Measurements from ENCODE around the gene AREL1.

AREL1 gene

DNA sequence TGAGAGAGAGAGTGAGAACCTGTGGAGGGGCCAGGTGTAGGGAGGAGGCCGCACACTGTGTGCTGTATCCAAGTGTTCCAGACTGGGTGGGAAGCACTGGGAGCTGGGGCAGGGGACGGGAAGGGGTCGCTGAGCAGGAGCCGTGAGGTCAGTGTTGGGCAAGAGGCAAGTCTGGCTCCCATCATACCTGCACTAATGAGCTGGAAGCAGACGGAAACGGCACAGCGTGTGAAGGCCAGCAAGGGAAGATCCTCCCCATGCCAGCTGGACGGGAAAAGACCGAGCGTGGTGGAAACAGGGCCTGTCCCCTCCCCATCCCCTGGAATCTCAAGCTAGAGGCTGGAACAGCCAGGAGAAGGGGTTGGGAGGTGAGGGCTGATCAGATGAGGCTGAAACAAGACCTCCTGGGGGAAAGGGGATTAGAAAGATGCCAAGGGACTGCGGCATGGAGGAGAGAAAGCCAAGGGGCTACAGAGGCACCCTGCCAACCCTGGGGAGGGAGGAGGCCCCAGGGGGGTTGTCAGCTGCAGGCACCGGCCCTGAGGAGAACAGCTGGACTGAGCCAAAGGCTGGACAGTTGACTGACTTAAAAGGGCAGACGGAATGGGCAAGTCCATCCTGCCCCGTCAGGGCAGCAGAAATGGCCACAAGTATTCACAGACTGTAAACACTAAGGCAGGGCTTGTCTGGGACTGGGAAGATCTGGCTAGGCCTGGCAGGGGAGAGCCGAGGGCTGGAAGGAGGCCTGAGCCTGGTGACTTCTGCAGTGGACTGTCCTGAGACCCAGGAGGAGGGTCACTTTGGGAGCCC, 81.8 kb downstream of the AREL1 start:
- DNase-seq: no peak

DNA sequence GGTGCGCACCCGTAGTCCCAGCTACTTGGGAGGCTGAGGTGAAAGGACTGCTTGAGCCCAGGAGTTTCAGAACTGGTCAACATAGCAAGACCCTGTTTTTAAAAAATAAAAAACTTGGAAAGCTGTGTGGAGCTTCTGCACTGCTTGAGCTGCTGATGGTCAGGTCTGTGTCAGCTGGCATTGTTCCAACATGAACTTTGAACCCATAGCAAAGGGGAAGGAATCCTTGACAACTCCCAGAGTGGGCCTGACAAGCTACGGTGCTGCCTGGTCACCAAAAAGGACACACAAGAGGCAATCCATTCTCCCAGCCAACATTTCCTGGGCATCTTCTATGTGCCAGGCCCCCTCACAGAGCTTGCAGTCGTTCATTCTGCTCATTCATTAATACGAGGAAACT, 84.5 kb downstream of the AREL1 start:
- no peak for DNase-seq

GRCh38 chr14:74627076-74627475, 85.8 kb downstream of the AREL1 start:
- no peak for DNase-seq

DNA sequence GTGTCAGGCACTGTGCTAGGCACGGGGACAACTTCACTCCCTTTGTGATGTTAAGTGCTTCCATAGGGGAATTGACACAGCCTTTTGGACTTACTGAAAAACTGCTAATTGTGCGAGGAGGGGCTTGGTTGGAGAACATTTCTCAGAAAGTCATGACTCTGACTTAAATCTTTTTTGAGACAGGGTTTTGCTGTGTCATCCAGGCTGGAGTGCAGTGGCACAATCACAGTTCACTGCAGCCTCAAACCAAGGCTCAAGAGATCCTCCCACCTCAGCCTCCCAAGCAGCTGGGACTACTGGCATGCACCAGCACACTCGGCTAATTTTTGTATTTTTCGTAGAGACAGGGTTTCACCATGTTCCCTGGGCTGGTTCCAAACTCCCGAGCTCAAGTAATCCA, 90.6 kb downstream of the AREL1 start:
- no peak for DNase-seq

DNA sequence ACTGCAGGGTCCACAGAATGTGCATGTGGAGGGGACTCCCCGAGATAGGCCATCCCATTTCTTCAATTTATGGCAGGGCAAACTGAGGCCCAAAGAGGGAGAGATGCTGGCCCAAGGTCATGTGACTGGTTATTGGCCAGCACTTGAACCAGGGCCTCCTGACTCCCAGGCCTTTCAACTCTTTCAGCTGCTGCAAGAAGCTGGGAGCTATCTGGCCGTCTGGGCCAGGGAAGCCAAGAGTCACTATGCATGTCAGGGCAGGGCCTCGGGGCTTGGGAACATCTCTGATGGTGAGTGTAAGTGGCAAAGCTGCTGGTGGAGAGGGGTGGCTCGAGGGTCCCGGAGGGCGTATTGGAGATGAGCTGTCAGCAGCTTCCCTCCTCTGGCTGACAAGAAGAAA, 91.3 kb downstream of the AREL1 start:
- DNase-seq: no peak

DNA sequence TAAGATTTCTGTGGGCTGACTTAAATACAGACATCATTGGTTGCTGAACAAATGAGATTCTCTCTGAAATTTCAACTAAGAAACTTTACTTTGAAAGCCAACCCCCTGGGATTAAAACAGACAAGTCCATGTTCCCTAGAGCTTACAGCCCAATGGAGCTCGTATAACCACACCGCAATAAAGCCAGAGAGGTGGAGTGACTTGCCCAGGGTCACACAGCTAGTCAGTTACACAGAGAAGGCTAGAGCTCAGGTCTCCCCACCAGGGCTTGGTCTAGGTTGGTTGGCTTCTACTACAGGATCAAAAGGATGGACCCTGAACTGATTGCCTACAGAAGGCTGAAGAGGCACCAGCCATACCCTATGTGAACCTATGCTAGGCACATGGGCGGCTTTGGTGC, 92.0 kb downstream of the AREL1 start:
- no peak for DNase-seq

GRCh38 chr14:74620497-74620921, 92.4 kb downstream of the AREL1 start:
- DNase-seq: no peak

- DNase-seq: no peak
Observed at GRCh38 chr14:74619672-74620131, 93.2 kb downstream of the AREL1 start.

DNA sequence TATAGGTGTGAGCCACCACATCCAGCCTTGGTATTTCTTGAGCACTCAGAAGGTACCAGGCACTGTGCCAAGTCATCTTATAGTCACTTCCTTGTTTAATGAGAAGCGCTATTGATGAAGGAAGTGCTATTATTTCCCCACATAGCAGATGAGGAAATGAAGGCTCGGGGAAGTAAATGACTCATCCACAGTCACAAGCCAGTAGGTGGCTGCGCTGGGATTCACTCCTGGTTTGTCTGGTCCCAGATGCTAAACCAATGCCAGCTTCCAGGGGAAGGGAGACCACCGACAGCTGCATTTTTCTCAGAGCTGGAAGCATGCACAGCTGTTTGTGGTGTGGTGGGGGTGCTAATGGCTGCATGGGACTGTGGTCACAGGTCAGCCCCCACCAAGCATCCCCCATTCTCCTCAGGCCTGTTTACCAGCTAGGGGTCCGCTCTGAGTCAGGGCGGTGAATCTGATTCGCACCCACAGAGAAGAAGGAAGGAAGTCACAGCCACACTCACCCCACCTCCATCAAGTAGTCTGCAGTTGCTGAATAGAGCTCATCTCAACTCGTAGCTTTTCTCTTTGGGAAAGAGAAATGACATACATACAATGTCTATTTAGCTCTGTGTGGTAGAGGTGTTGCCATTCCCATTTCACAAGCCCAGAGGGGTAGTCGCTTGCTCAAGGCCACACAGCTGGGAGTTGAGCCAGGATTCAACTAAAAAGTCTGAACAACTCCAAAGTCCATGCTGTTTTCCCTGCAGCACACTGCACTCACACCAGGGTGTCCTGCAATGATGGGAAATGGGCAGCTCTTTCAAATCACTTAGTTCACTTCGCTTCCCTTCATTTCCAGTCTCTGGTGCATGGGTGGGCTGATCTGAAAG, 94.6 kb downstream of the AREL1 start:
- DNase-seq: no peak

DNA sequence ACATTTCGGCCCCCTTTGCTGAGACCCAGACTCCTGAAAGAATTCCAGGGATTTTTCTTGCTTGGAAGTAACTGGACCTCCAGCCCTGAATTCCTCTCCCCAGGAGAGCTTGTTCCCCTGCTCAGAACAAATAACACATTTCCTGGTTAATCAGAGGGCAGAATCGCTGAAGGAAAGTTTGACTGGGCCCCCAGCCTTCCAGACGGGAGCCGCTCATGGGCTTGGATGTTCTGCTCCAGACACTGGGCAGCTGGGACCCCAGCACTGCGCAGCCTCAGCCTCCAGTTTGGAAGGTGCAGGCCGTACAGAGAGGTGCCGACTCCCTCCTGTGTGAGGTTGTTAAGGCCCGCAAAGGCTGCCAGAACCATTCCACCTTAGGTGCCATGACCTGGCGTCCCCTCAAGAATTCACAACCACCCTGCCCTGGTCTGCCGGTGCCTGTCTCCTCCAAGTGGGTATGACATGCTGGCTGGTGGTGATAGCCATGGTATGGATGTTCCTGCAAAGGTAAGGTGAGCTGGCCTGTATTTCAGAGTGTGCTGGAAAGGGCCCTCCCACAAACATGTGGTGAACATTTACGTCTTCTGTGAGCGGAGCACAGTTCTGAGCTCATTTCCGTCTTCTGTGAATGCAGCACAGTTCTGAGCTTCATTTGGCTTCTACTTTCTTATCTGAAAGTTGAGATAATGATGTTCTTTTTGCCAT, 95.7 kb downstream of the AREL1 start:
- no peak for DNase-seq

DNA sequence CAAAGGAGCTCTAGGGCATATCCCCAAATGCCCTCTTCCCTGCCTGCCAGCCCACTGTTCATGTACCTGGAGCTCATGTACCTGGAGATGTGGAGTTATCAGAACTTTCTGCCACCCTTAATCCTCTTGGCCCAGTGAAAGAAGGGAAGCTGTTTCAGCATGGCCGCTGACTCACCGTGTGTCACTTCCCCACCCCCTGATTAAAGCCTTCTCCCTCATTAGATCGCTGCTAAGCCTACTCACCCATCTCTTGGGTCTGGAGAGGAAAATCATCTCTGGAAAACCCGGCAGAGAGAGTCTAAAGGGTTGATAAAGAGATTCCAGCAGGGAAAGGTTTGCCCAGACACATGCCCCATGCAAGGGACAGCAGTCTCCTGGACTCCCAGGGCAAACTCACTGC, 96.4 kb downstream of the AREL1 start:
- no peak for DNase-seq

DNA sequence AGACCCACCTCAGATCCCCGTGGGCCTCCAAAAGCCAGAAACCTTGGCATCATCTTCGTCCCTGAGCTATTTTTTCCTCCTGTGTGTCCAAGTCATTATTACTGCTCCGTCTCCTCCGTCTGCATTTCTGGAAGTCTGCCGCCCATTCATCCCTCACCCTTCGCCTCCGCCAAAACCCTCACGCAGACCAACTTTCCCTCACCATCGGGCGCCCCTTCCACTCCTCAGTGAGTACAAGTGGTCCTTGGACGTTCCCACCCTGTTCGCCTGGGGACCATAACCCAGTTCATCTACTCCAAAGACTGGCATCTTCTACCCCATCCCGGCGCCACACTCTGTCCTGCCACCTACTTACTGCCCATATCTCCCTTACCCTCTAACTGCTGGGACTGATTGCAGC, 97.1 kb downstream of the AREL1 start:
- DNase-seq: no peak

GRCh38 chr14:74614508-74615495, 98.1 kb downstream of the AREL1 start:
- DNase-seq: no peak

- no peak for DNase-seq
Observed at GRCh38 chr14:74613211-74613914, 99.5 kb downstream of the AREL1 start.

- peak; percentile 25 for DNase-seq
Observed at GRCh38 chr14:74612350-74613021, 100.4 kb downstream of the AREL1 start.

DNA sequence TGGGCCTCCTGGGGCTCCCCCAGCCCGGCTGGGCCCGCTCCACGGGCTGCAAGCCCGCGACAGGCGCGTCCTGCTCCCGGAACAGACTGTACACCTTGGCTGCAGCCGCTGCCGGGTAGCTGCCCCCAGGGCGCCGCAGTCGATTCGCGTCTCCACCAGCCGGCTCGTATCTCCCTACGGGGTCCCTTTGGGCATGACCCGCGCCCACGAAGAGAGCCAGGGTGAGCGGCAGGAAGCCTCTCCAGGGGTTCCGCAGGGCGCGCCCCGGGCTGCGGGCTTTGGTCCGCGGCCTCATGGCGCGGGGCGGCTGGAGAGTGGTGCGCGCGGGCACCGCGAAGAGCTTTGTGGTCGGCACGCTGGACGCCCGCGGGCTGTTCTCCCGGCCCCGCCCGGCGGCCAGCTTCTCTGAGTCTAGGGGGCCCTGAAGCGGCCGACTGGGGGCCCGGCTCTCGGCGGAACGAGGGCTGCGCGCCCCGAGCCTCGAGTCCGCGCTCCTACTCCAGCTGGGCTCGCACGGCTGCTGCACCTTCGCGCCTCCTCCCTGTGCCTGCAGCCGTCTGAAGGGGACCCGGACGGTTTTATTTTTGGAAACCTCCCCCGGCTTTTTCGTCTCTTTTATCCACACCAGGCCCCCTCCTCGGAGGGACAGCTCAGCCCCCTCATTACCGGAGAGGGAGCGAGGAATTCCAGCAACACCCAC, 101.1 kb downstream of the AREL1 start, which contains the start of gene LTBP2:
LTBP2 (minus strand) TSS at position 588 of the 700 bp plus-strand sequence; CDS start at position 295, 293 bp downstream.
- DNase-seq: no peak
